CD4-positive, alpha-beta T cell treated with Interleukin-17A for 1 hour (primary cell): ENCODE results near the gene ATP6V0C.

ENCODE experiments used
- DNase-seq: peaks from one replicate; pipeline ENCODE4 v3.0.0-alpha.2; 2020

Gene ATP6V0C

GRCh38 chr16:2513405-2514332 lies at the start of gene ATP6V0C:
TSS of gene ATP6V0C (plus strand) at chr16:2513952. CDS start at chr16:2514104, 152 bp downstream.
- peak; percentile 94 for DNase-seq

DNA sequence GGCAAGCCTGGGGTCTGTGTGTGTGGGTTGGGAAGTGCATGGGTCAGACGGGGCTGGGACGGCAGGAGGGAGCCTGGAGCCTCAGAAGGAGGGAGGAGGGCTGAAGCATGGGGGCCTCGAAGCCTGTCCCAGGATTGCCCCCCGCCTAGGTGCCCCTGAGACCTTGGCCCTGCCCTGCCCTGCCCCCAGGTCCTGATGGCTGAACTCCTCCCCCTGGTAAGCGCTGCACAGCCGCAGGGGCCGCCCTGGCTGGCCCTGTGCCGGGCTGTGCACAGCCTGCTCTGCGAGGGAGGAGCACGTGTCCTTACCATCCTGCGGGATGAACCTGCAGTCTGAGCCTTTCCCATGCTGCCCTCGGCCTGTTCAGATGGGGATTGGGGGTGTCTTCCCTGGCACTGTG lies 49.4 kb upstream of the ATP6V0C start:
- no peak for DNase-seq

- no peak for DNase-seq
These were observed 47.9 kb upstream of the ATP6V0C start for GRCh38 chr16:2465653-2466415.

- no peak for DNase-seq
These were observed 46.9 kb upstream of the ATP6V0C start for GRCh38 chr16:2466667-2467527.

- no peak for DNase-seq
These were observed 46.1 kb upstream of the ATP6V0C start for GRCh38 chr16:2467528-2468232.

DNA sequence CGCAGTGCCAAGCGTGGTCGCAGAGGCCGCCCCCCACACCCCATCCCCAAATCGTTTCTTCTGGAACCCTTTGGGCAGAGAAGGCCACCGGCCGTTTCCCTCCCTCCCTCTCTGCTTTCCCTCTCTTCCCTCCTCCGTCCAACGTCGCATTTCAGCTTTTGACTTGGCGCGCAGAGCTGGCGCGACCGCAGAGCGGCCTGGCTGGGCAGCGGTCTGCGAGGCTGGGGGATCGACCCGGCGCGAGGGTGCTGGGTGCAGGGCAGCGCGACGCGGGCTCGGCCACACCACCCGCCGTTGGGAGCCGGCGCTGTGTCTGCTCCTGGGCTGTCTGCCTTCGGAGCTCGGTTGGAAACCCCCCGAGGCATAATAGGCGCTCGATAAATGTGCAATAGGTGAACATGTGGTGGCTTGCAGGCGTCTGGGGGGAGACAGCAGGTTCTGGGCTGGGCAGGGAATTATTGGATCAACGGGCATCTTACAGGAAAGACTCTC lies 45.5 kb upstream of the ATP6V0C start:
- peak; percentile 19 for DNase-seq

GRCh38 chr16:2468725-2469398 lies 44.9 kb upstream of the ATP6V0C start:
- no peak for DNase-seq

GRCh38 chr16:2469399-2470233 lies 44.1 kb upstream of the ATP6V0C start:
- DNase-seq = no peak

GRCh38 chr16:2470234-2470601 lies 43.5 kb upstream of the ATP6V0C start:
- no peak for DNase-seq

DNA sequence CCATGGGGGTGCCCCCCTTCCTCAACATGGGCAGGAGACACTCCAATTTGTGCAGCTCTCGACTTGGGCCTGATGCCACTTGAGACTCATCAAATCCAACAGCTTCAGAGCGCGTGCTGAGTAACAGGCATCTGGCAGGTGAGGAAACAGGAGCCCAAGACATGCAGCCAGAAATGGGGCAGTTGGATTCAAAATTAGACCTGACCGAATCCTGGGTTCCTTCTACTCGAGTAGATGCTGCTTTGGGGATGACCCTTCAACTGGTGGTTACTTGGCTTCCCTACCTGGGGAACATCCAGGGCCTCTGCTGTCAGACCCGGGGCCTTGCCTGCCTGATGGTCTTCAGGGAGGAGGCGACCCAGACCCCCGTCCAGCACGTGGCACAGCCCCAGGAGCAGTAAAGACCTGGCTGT lies 43.1 kb upstream of the ATP6V0C start:
- no peak for DNase-seq

GRCh38 chr16:2471016-2471652 lies 42.6 kb upstream of the ATP6V0C start, which contains the start of gene NTN3:
TSS of gene NTN3 (plus strand) at chr16:2471297. CDS start at chr16:2471702, 405 bp downstream.
- no peak for DNase-seq

GRCh38 chr16:2471653-2472487 lies 41.9 kb upstream of the ATP6V0C start:
- no peak for DNase-seq

GRCh38 chr16:2472488-2472864 lies 41.3 kb upstream of the ATP6V0C start:
- no peak for DNase-seq

DNA sequence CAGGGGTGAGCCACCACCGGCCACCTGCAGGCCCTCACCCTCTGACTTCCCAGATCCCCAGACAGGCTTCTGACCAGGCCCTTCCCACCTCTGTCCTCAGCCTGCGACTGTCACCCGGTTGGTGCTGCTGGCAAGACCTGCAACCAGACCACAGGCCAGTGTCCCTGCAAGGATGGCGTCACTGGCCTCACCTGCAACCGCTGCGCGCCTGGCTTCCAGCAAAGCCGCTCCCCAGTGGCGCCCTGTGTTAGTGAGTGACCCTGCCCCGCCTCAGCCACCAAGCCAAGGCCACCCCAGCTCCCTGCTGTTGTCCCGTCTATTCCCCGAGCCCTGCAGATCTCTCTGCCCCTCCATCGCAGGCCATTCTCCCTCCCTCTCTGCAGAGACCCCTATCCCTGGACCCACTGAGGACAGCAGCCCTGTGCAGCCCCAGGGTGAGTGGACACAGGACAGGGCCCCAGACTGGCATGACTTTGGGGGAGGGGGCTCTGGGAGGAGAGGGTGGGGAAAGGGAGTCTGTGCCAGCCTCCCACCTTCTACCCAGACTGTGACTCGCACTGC lies 40.8 kb upstream of the ATP6V0C start:
- DNase-seq = no peak

- DNase-seq = peak; percentile 38
These were observed 40.3 kb upstream of the ATP6V0C start for GRCh38 chr16:2473446-2473926.

DNA sequence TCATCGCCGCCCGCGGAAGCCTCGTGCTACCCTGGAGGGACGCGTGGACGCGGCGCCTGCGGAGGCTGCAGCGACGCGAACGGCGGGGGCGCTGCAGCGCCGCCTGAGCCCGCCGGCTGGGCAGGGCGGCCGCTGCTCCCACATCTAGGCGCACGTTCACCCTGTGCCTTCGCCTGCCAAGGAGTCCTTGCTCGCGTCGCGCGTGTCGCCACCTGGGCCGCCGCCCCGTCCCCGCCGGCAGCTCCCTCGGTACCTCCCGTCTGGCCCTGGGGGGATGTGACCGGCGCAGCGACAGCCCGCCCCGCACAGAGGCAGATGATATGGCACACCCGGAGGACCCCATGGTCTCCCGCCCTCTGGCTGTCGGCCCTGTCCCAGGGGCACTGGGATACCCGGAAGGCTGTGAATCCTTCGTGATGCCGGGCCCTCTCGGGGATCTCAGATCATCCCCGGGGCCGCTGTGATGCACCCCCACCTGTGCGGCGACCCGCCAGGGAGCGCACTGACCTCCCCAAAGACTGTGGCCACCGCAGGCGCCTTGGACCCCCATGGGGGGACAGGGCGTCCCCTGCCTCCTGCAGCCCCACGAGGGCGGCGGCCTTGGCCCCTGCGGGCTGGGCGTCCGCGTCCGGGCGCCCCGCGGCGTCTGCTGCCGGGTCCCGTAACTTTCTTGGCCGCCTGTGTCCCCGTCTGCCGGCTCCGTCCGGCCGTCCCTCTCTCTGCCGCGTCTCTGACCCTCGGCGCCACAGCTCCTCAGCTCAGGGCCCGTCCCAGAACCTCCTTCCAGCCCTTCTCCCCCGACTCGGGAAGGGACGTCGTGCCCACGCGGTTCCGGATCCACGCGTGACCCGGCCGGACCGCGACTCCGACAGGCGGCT lies 39.5 kb upstream of the ATP6V0C start:
- DNase-seq = peak; percentile 63

DNA sequence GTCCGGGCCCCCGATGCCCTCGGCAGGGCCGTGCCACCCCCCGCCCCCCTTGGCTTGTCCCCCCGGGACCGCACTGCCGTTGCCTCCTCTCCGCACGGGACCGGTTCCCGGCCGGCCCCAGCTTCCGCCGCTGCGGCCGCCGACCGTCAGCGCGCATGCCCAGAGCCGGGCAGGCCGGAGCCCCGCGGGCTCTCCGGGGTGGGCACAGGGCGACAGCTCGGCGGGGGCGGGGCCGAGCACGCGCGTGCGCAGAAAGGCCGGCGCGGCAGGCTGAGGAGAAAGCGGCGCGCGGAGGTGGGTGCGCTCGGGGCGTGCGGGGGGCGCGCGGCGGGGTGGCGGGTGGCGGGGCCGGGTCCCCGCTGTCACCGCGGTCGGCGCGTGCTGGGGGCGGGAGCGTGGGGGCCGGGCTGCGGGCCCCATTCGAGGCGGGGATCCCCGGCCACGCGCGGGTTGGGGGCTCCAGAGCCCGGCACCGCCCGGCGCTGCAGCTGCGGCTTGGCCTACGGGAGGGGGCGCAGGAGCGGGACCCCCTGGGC lies 38.8 kb upstream of the ATP6V0C start, which contains the start of gene TBC1D24:
Gene TBC1D24 (plus strand): TSS at position 251 of the 536 bp plus-strand sequence. CDS start 21,022 bp downstream, outside the sequence.
- DNase-seq = peak; percentile 85
